Testis (tissue), 3 donors: Measurements from ENCODE around the gene PRTFDC1. TPM values are rescaled to one million over a fixed set of nuclear protein-coding genes. Genes with fewer than 3 reads are reported as not detected.

Source experiments
- DNase-seq: peaks from one replicate; pipeline ENCODE4 v3.0.0-alpha.2; 2019
- H3K27ac ChIP-seq, 2 donors: fragments of 200-600 bp; sonication (generic); one replicate each; pipeline ENCODE4 v1.5.1; 2019
- H3K27me3 ChIP-seq: fragments of 200-600 bp; sonication (generic); one replicate; pipeline ENCODE4 v1.5.1; 2019
- H3K36me3 ChIP-seq: fragments of 200-600 bp; sonication (generic); one replicate; pipeline ENCODE4 v1.5.1; 2017; ENCODE audit warnings: low read depth; ENCODE audit errors: missing control alignments
- H3K4me1 ChIP-seq: fragments of 200-600 bp; sonication (generic); one replicate; pipeline ENCODE4 v1.5.1; 2019
- H3K4me3 ChIP-seq, 2 donors: fragments of 200-600 bp; sonication (generic); one replicate each; pipeline ENCODE4 v1.5.1; 2017 to 2019
- H3K9me3 ChIP-seq: fragments of 200-600 bp; sonication (generic); one replicate; pipeline ENCODE4 v1.5.1; 2017
- POLR2A ChIP-seq: fragments of 450-650 bp; IDR thresholded peaks from one replicate; pipeline ENCODE4 v1.6.1; 2017; ENCODE audit warnings: antibody characterized with exemption, mild to moderate bottlenecking, moderate library complexity
- WGBS, 2 donors: methylation state at CpG; one replicate each; pipeline ENCODE4 v1.1.5; 2018; 5-methylcytosine and 5-hydroxymethylcytosine counted together
- intact Hi-C: fragments of 100-400 bp; cut with DNase I; formaldehyde crosslinking; loops from one replicate; pipeline ENCODE4 v1.15.1; 2023; ENCODE audit warnings: low total_unique reads
- polyA plus RNA-seq: library from polyadenylated mRNA; stranded (reverse); fragments of 350-450 nt; fragmentation: Illumina TruSeq; extraction: RNeasy Lipid Tissue Mini Kit (QIAGEN cat#74804); gene quantifications from one replicate; pipeline ENCODE4 v1.2.3, GENCODE V29; 2014; ENCODE audit warnings: low read depth, low replicate concordance; ENCODE audit not compliant: insufficient read depth
- total RNA-seq, 2 donors: library from RNA; depleted of rRNA; stranded (reverse); fragments of >200 nt; gene quantifications; one replicate each; pipeline ENCODE4 v1.2.3, GENCODE V29; 2016
- TF ChIP-seq, protein P1 (sequence below), 3 experiments: fragments of 450-650 bp in 2 of 3; fragments of 200-600 bp in 1 of 3; sonication (generic) in 1 of 3; IDR thresholded peaks; one replicate each; pipeline ENCODE4 v1.5.1; 2016 to 2019; ENCODE audit warnings: antibody characterized with exemption in 3 of 3, mild to moderate bottlenecking in 2 of 3, moderate library complexity in 1 of 3

Gene PRTFDC1
- total and polyA plus RNA-seq, 3 donors from 2014 or later = 1.2 to 3.5 (median 2.7) TPM

DNA sequence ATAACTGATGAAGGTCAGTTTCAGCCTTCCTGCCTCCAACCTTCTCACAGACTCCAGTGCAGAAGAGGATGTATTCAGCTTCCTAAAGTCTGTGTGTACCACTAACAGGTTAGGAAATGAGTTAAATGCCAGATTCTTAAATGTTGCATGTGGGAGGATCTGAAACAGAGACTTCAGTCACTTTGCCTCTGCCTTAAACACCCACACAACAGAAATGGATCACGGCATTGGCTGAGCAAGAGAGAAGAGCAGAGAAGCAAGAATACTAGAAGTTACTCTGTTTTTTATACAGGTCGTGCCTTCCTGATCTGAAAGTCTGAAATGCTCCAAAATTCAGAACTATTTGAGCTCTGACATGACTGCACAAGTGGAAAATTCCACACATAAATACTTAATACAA is 129.8 kb downstream of the PRTFDC1 start:
- TF ChIP-seq, protein P1, sequence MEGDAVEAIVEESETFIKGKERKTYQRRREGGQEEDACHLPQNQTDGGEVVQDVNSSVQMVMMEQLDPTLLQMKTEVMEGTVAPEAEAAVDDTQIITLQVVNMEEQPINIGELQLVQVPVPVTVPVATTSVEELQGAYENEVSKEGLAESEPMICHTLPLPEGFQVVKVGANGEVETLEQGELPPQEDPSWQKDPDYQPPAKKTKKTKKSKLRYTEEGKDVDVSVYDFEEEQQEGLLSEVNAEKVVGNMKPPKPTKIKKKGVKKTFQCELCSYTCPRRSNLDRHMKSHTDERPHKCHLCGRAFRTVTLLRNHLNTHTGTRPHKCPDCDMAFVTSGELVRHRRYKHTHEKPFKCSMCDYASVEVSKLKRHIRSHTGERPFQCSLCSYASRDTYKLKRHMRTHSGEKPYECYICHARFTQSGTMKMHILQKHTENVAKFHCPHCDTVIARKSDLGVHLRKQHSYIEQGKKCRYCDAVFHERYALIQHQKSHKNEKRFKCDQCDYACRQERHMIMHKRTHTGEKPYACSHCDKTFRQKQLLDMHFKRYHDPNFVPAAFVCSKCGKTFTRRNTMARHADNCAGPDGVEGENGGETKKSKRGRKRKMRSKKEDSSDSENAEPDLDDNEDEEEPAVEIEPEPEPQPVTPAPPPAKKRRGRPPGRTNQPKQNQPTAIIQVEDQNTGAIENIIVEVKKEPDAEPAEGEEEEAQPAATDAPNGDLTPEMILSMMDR (IDR thresholded peaks at IDR 0.05) = no peak
- TF ChIP-seq POLR2A = no peak
- Histone ChIP-seq H3K4me1 (no peaks in the 10 kb centered on the region), H3K9me3 (no peaks in the 10 kb centered on the region), H3K4me3 (no peak overlapping the region), H3K27me3 (no peaks in the 10 kb centered on the region), H3K27ac (no peak overlapping the region), H3K36me3 (no peaks in the 10 kb centered on the region)
- WGBS, 2 donors = 36 to 46% methylated on average over 2 of the region's 2 CpGs
- no peak for DNase-seq
- intact Hi-C loops = no loop called here

DNA sequence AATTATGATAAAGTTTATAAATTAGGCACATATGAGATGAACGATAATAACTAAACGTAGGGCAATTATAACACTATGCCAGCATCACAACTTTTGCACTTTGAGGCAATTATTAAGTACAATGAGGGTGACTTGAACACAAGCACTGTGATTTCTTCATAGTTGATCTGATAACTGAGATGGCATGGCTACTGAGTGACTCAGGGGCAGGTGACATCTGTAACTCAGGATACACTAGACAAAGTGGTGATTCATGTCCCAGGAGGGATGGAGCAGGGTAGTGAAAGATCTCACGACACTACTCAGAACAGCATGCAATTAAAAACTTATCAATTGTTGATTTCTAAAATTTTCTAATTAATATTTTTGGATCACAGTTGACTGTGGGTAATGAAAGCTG is 130.4 kb downstream of the PRTFDC1 start:
- Histone ChIP-seq H3K4me3 (no peak overlapping the region), H3K9me3 (no peaks in the 10 kb centered on the region), H3K36me3 (no peaks in the 10 kb centered on the region), H3K27ac (no peak overlapping the region), H3K27me3 (no peaks in the 10 kb centered on the region), H3K4me1 (no peaks in the 10 kb centered on the region)
- TF ChIP-seq POLR2A = no peak
- TF ChIP-seq, protein P1 (IDR thresholded peaks at IDR 0.05) = no peak
- no peak for DNase-seq
- WGBS, 2 donors = 82 to 93% methylated on average over 3 of the region's 3 CpGs
- intact Hi-C loops = no loop called here

DNA sequence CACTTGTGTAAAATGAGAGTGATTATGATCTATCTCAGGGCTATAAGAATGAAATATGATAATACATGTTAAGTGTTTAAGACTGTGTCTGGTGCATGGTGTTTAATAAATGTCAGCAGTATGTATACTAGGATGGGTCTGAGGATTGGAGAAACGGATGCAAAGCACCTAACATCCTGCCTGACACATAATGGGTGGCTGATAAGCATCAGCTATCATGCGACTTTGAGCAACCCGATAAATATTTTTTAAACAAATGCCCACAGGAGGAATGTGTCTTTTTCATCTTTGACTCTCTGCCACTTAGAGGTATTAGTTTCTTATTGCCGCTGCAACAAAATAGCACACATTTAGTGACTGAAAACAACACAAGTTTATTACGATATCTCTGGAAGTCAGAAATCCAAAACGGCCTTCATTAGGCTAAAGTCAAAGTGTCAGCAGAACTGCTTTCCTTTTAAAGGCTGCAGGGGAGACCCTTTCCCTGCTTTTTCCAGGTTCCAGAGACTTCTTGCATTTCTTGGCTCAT is 135.5 kb downstream of the PRTFDC1 start:
- Histone ChIP-seq H3K4me1 (peaks cover 4% of the 10 kb centered on the region), H3K4me3 (no peak overlapping the region), H3K27me3 (no peaks in the 10 kb centered on the region), H3K9me3 (no peaks in the 10 kb centered on the region), H3K36me3 (no peaks in the 10 kb centered on the region), H3K27ac (no peak overlapping the region)
- DNase-seq = no peak
- intact Hi-C loops = no loop called here
- 93 to 95% methylated on average over 6 of the region's 6 CpGs for WGBS, 2 donors
- TF ChIP-seq, protein P1 (IDR thresholded peaks at IDR 0.05) = no peak
- no peak for TF ChIP-seq POLR2A

DNA sequence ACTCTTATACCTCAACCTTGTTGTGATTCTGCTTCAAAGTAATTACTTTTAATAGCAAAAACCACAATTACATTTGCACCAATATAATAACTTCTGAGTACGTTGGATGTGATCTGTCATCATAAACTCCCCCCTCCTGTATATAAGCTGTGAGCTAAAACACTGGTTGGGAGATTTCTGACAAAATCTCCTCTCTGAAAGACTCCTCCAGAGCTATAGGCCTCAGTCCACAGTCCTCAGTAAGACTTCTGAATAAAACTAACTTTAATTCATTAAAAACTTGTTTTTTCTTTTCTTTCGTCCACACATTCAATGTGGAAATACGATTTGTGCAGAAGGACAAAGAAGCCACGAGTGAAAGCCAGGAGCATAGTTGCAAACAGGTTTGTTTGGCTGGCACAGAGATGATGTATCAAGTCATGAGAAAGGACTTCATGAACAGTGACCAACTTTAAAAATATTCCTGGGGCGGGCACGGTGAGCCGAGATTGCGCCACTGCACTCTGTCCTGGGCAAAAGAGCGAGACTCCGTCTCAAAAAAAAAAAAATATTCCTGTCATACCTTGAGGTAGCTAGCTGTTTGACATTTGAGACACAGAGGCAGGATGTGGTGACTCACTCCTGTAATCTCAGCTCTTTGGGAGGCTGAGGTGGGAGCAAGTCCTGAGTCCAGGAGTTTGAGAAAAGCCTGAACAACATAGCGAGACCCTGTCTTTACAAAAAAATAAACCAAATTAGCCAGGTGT is 137.7 kb downstream of the PRTFDC1 start:
- peaks cover 9% of the 10 kb centered on the region for H3K4me1 ChIP-seq
- TF ChIP-seq POLR2A = no peak
- TF ChIP-seq, protein P1 (IDR thresholded peaks at IDR 0.05) = no peak
- no peaks in the 10 kb centered on the region for H3K9me3 ChIP-seq
- WGBS, 2 donors = 92 to 93% methylated on average over 11 of the region's 11 CpGs
- H3K4me3 ChIP-seq = no peak overlapping the region
- intact Hi-C loops = no loop called here
- DNase-seq = no peak
- no peaks in the 10 kb centered on the region for H3K27me3 ChIP-seq
- no peaks in the 10 kb centered on the region for H3K36me3 ChIP-seq
- no peak overlapping the region for H3K27ac ChIP-seq

DNA sequence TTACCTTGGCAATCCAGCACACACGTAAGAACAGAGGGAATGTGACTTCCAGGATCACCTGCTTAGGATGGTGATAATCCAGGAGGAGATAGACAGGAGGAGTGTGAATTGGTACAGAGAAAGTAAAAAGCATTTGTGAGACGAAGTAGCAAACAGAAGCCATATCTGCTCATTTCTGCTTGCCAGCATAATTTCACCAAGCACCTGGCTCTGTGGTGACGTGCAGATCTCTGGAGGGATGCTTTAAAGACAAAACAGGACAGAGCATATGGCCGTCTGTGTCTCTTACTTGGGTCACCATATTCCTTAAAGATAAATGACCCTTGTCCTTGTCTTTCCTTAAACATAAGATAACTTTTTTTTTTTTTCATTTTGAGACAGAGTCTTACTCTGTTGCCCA is 138.6 kb downstream of the PRTFDC1 start:
- 76 to 88% methylated on average over 4 of the region's 4 CpGs for WGBS, 2 donors
- Histone ChIP-seq H3K4me1 (peaks cover 9% of the 10 kb centered on the region), H3K27ac (no peak overlapping the region), H3K27me3 (no peaks in the 10 kb centered on the region), H3K9me3 (no peaks in the 10 kb centered on the region), H3K4me3 (no peak overlapping the region), H3K36me3 (no peaks in the 10 kb centered on the region)
- no peak for DNase-seq
- no peak for TF ChIP-seq POLR2A
- TF ChIP-seq, protein P1 (IDR thresholded peaks at IDR 0.05) = no peak
- intact Hi-C loops = no loop called here
